HepG2 (cell line): Measurements from ENCODE around the gene FAM187B. TPM values are rescaled to one million over a fixed set of nuclear protein-coding genes. Genes with fewer than 3 reads are reported as not detected.

Source experiments
- CBX2 ChIP-seq, 2 experiments: fragments of 200-600 bp in 1 of 2; sonication (generic); formaldehyde crosslinking in 1 of 2; IDR thresholded peaks; 2 replicates each; pipeline versions ENCODE4 v1.7.0 to v1.8.1; 2018 to 2022; ENCODE audit warnings: low read depth in 2 of 2, low read length in 1 of 2, mild to moderate bottlenecking in 1 of 2, missing genetic modification reagents in 1 of 2
- CTCF ChIP-seq: sonication (generic); formaldehyde crosslinking; IDR thresholded peaks from 2 replicates; pipeline ENCODE4 v1.5.0; 2020; ENCODE audit warnings: mild to moderate bottlenecking, missing genetic modification reagents, moderate library complexity
- FUBP1 ChIP-seq: sonication (generic); formaldehyde crosslinking; IDR thresholded peaks from 2 replicates; pipeline ENCODE4 v1.5.1; 2020; ENCODE audit warnings: missing genetic modification reagents, mild to moderate bottlenecking, borderline replicate concordance
- KLF9 ChIP-seq: IDR thresholded peaks from 2 replicates; pipeline ENCODE4 v1.6.1; 2016; ENCODE audit warnings: low read depth
- NR1H2 ChIP-seq: sonication (generic); formaldehyde crosslinking; IDR thresholded peaks from 2 replicates; pipeline ENCODE4 v1.8.1; 2022; ENCODE audit warnings: low read depth, missing genetic modification reagents, borderline replicate concordance
- POLR2G ChIP-seq: fragments of 200-400 bp; formaldehyde crosslinking; IDR thresholded peaks from 2 replicates; pipeline ENCODE4 v1.6.1; 2018; ENCODE audit warnings: mild to moderate bottlenecking, low read depth, low read length, moderate library complexity
- RBM22 ChIP-seq: fragments of 200-400 bp; formaldehyde crosslinking; optimal IDR thresholded peaks from 2 replicates; pipeline ENCODE3; 2017; ENCODE audit warnings: mild to moderate bottlenecking, low read length, moderate library complexity
- TBP ChIP-seq: sonication (generic); formaldehyde crosslinking; IDR thresholded peaks from 2 replicates; pipeline ENCODE4 v1.5.0; 2020; ENCODE audit warnings: missing genetic modification reagents
- TCF7 ChIP-seq: sonication (generic); IDR thresholded peaks from 2 replicates; pipeline ENCODE4 v1.6.1; 2016; ENCODE audit warnings: antibody characterized with exemption, low read depth
- ZBTB46 ChIP-seq: sonication (generic); formaldehyde crosslinking; IDR thresholded peaks from 2 replicates; pipeline ENCODE4 v1.4.0; 2020; ENCODE audit warnings: mild to moderate bottlenecking, missing genetic modification reagents, borderline replicate concordance
- ZGPAT ChIP-seq: IDR thresholded peaks from 2 replicates; pipeline ENCODE4 v1.6.1; 2016; ENCODE audit warnings: mild to moderate bottlenecking
- ZIK1 ChIP-seq: sonication (generic); formaldehyde crosslinking; IDR thresholded peaks from 2 replicates; pipeline ENCODE4 v1.5.0; 2020; ENCODE audit warnings: mild to moderate bottlenecking, low read depth, missing genetic modification reagents, borderline replicate concordance
- ZNF138 ChIP-seq: sonication (generic); formaldehyde crosslinking; IDR thresholded peaks from 2 replicates; pipeline ENCODE4 v1.5.0; 2020; ENCODE audit warnings: mild to moderate bottlenecking, low read depth, missing genetic modification reagents
- ZNF24 ChIP-seq: fragments of 450-650 bp; IDR thresholded peaks from 2 replicates; pipeline ENCODE4 v1.6.1; 2017; ENCODE audit warnings: antibody characterized with exemption, mild to moderate bottlenecking
- ZNF362 ChIP-seq: sonication (generic); formaldehyde crosslinking; IDR thresholded peaks from 2 replicates; pipeline ENCODE4 v1.4.0; 2020; ENCODE audit warnings: missing genetic modification reagents, mild to moderate bottlenecking, borderline replicate concordance
- ZNF446 ChIP-seq: sonication (generic); formaldehyde crosslinking; IDR thresholded peaks from 2 replicates; pipeline ENCODE4 v1.5.0; 2020; ENCODE audit warnings: mild to moderate bottlenecking, missing genetic modification reagents
- ZNF484 ChIP-seq: sonication (generic); formaldehyde crosslinking; IDR thresholded peaks from 2 replicates; pipeline ENCODE4 v1.5.1; 2020; ENCODE audit warnings: mild to moderate bottlenecking, low read depth, missing genetic modification reagents, borderline replicate concordance
- ZNF563 ChIP-seq: sonication (generic); formaldehyde crosslinking; IDR thresholded peaks from 2 replicates; pipeline ENCODE4 v1.8.0; 2022; ENCODE audit warnings: mild to moderate bottlenecking, moderate library complexity, missing genetic modification reagents
- ZNF7 ChIP-seq: IDR thresholded peaks from 2 replicates; pipeline ENCODE4 v1.6.1; 2016; ENCODE audit warnings: missing biosample characterization, missing genetic modification reagents
- ZSCAN21 ChIP-seq: sonication (generic); formaldehyde crosslinking; IDR thresholded peaks from 2 replicates; pipeline ENCODE4 v1.8.0; 2022; ENCODE audit warnings: mild to moderate bottlenecking, missing genetic modification reagents, moderate library complexity, borderline replicate concordance
- polyA plus RNA-seq, 8 experiments: library from polyadenylated mRNA; depleted of rRNA in 3 of 8; stranded (reverse) in 7 of 8; unstranded in 1 of 8; fragments of >200 nt; fragmentation: Illumina TruSeq in 4 of 8; extraction: Trizol in 4 of 8; gene quantifications; 2 replicates each; pipeline versions ENCODE4 v1.2.1 to v1.2.3, GENCODE V29; 2011 to 2016; ENCODE audit warnings: low read depth in 4 of 8, missing spikeins in 1 of 8, mixed read lengths in 1 of 8; ENCODE audit not compliant: insufficient read depth in 1 of 8
- total RNA-seq, 5 experiments: library from RNA; depleted of rRNA; stranded (reverse); fragments of >200 nt; fragmentation: Illumina TruSeq; extraction: Trizol; gene quantifications; 2 replicates each; pipeline ENCODE4 v1.2.3, GENCODE V29; 2016; ENCODE audit warnings: low read depth in 1 of 5

The FAM187B gene
- total and polyA plus RNA-seq, 2 of the 13 experiments (the other 11 are each of a cell fraction or from before 2014, with no cell fraction given): not detected

GRCh38 chr19:35248310-35249145, 20.0 kb upstream of the FAM187B start, which contains the start of gene LSR (continued):
- TF ChIP-seq TBP (CRISPR knock-in tag): 0 out of 2 replicates have a peak, but pooled peaks have one; percentile 80
- peak; percentile 34; the same call in 1 of the 2 replicates for TF ChIP-seq CTCF (CRISPR knock-in tag)
- peak; percentile 84 for TF ChIP-seq ZGPAT (CRISPR knock-in tag)
- TF ChIP-seq KLF9 (CRISPR knock-in tag): no peak
- TF ChIP-seq ZNF7 (CRISPR knock-in tag): no peak
- peak; percentile 95 for TF ChIP-seq ZNF446 (CRISPR knock-in tag)
- TF ChIP-seq ZNF563 (CRISPR knock-in tag): peak; percentile 95
- peak; percentile 57 for TF ChIP-seq ZSCAN21 (CRISPR knock-in tag)
- TF ChIP-seq ZNF484 (CRISPR knock-in tag): no peak
- TF ChIP-seq ZIK1 (CRISPR knock-in tag): peak; percentile 67; the same call in 1 of the 2 replicates
- TF ChIP-seq ZNF138: peak; percentile 96; the same call in 1 of the 2 replicates
- TF ChIP-seq RBM22: peak; percentile 69
- no peak for TF ChIP-seq FUBP1 (CRISPR knock-in tag)
- 0 out of 2 replicates have a peak, but pooled peaks have one; percentile 21 for TF ChIP-seq ZBTB46 (CRISPR knock-in tag)
- TF ChIP-seq TCF7: no peak
- TF ChIP-seq ZNF24: 0 out of 2 replicates have a peak, but pooled peaks have one; percentile 15
- peak; percentile 99 for TF ChIP-seq POLR2G
- peak; percentile 39; the same call in 1 of the 2 replicates for TF ChIP-seq ZNF362 (CRISPR knock-in tag)
- no peak for TF ChIP-seq NR1H2
- no peak for TF ChIP-seq CBX2 (IDR thresholded peaks at IDR 0.05; ENCODE audit: low read depth, low read length)
- TF ChIP-seq CBX2 (CRISPR knock-in tag; IDR thresholded peaks at IDR 0.05; ENCODE audit: low read depth): no peak
